HCT116 (cell line): ENCODE results near the gene EHMT1. TPM values are rescaled to one million over a fixed set of nuclear protein-coding genes. Genes with fewer than 3 reads are reported as not detected.

Source experiments
- ATAC-seq: fragments of 200-7000 bp; cut with Tn5 transposase; 2 replicates; pipeline ENCODE4 v1.9.1; 2020; ENCODE audit warnings: mild to moderate bottlenecking, moderate library complexity
- BruUV-seq: library from RNA; stranded (reverse); fragments of 400-500 nt; replicated peaks from 2 replicates; lab custom pipeline; 2021; lab: Mats Ljungman, UMichigan
- CTCF ChIA-PET: fragments of 300-600 bp; sonication (Branson Sonifier 250); formaldehyde crosslinking; loops from one replicate; lab custom pipeline; 2021; ENCODE audit warnings: antibody characterized with exemption; lab: Charles Lee
- POLR2A ChIA-PET: fragments of 300-600, 350-600 bp; sonication (Branson Sonifier 250); formaldehyde crosslinking; loops from one replicate; lab custom pipeline; 2021; ENCODE audit warnings: antibody characterized with exemption; lab: Charles Lee
- RAD21 ChIA-PET, 2 experiments: fragments of 300-600 bp; sonication (Branson Sonifier 250); formaldehyde crosslinking; loops; one replicate each; lab custom pipeline; 2023; ENCODE audit warnings: low total read pairs in 2 of 2; ENCODE audit not compliant: uncharacterized antibody in 2 of 2, unreplicated experiment in 2 of 2, low non-redundant PET in 1 of 2; lab: Charles Lee
- DNase-seq: peaks from one replicate; pipeline ENCODE4 v3.0.0-alpha.2; 2010; ENCODE audit warnings: low read depth, low spot score
- H2AFZ ChIP-seq: fragments of 200-600 bp; shearing (Covaris generic), sonication (generic); 2 replicates; pipeline ENCODE4 v1.6.1; 2017; ENCODE audit warnings: low read depth, mixed run types, mixed read lengths, antibody characterized with exemption, low read length; ENCODE audit not compliant: poor library complexity, severe bottlenecking
- H3K27ac ChIP-seq: 2 replicates; pipeline ENCODE4 v1.5.1; 2012; ENCODE audit warnings: low read depth, low read length
- H3K27me3 ChIP-seq: fragments of 200-600 bp; sonication (generic); 2 replicates; pipeline ENCODE4 v1.6.1; 2016; ENCODE audit warnings: mixed run types, low read length, mixed read lengths; ENCODE audit not compliant: insufficient read depth
- H3K36me3 ChIP-seq, 2 experiments: fragments of 200-500 bp in 1 of 2; fragments of 200-600 bp in 1 of 2; sonication (Bioruptor generic) in 1 of 2; sonication (generic) in 1 of 2; 2 replicates each; pipeline versions ENCODE4 v1.5.1 to v1.6.1; 2014 to 2016; ENCODE audit warnings: low read length in 2 of 2, inconsistent platforms in 1 of 2, mixed read lengths in 1 of 2, mixed run types in 1 of 2; ENCODE audit not compliant: insufficient read depth in 2 of 2, control insufficient read depth in 1 of 2
- H3K4me1 ChIP-seq, 2 experiments: fragments of 200-600 bp in 1 of 2; sonication (generic) in 1 of 2; 2 replicates each; pipeline versions ENCODE4 v1.5.1 to v1.6.1; 2012 to 2017; ENCODE audit warnings: low read length in 2 of 2, inconsistent platforms in 1 of 2, mild to moderate bottlenecking in 1 of 2, mixed read lengths in 1 of 2, mixed run types in 1 of 2, moderate library complexity in 1 of 2; ENCODE audit not compliant: insufficient read depth in 2 of 2, control insufficient read depth in 1 of 2
- H3K4me2 ChIP-seq: fragments of 200-600 bp; sonication (generic); 2 replicates; pipeline ENCODE4 v1.6.1; 2017; ENCODE audit warnings: mixed run types, low read length, mixed read lengths
- H3K4me3 ChIP-seq, 2 experiments: fragments of 200-600 bp in 1 of 2; sonication (generic) in 1 of 2; replicated peaks in 1 of 2; 2 replicates each; pipeline ENCODE4 v1.5.1; 2011 to 2016; ENCODE audit warnings: low read length in 2 of 2, control low read depth in 1 of 2, low read depth in 1 of 2, mild to moderate bottlenecking in 1 of 2, mixed read lengths in 1 of 2, mixed run types in 1 of 2
- H3K79me2 ChIP-seq: fragments of 200-600 bp; sonication (generic); 2 replicates; pipeline ENCODE4 v1.6.1; 2017; ENCODE audit warnings: mild to moderate bottlenecking, mixed run types, low read length, moderate library complexity, mixed read lengths; ENCODE audit not compliant: insufficient read depth
- H3K9ac ChIP-seq: fragments of 200-600 bp; sonication (generic); 2 replicates; pipeline ENCODE4 v1.6.1; 2016; ENCODE audit warnings: low read length, mixed read lengths
- H3K9me2 ChIP-seq: fragments of 200-600 bp; sonication (generic), shearing (Covaris generic); 2 replicates; pipeline ENCODE4 v1.6.1; 2017; ENCODE audit warnings: mixed run types, mild to moderate bottlenecking, moderate library complexity; ENCODE audit not compliant: insufficient read depth
- H3K9me3 ChIP-seq, 2 experiments: fragments of 200-500 bp in 1 of 2; fragments of 200-600 bp in 1 of 2; sonication (Bioruptor generic) in 1 of 2; sonication (generic) in 1 of 2; 2 replicates each; pipeline ENCODE4 v1.6.1; 2014 to 2017; ENCODE audit warnings: low read length in 2 of 2, mixed read lengths in 2 of 2, inconsistent platforms in 1 of 2, low read depth in 1 of 2, mild to moderate bottlenecking in 1 of 2, mixed run types in 1 of 2, moderate library complexity in 1 of 2; ENCODE audit not compliant: control insufficient read depth in 1 of 2, insufficient read depth in 1 of 2
- H4K20me1 ChIP-seq: fragments of 200-600 bp; sonication (generic), shearing (Covaris generic); 2 replicates; pipeline ENCODE4 v1.6.1; 2017; ENCODE audit warnings: mixed run types, mild to moderate bottlenecking, moderate library complexity; ENCODE audit not compliant: insufficient read depth
- CEBPB ChIP-seq: IDR thresholded peaks from 2 replicates; pipeline ENCODE4 v1.6.1; 2012; ENCODE audit warnings: low read depth
- EZH2 ChIP-seq: fragments of 200-600 bp; sonication (generic); IDR thresholded peaks from 2 replicates; pipeline ENCODE4 v1.6.1; 2017; ENCODE audit warnings: antibody characterized with exemption, mixed run types
- EZH2phosphoT487 ChIP-seq: fragments of 200-600 bp; IDR thresholded peaks from 2 replicates; pipeline ENCODE4 v1.6.1; 2018; ENCODE audit warnings: antibody characterized with exemption, borderline replicate concordance
- JUND ChIP-seq: IDR thresholded peaks from 2 replicates; pipeline ENCODE4 v1.6.1; 2012
- SIN3A ChIP-seq: IDR thresholded peaks from 2 replicates; pipeline ENCODE4 v1.6.1; 2012; ENCODE audit warnings: low read depth
- SRF ChIP-seq: IDR thresholded peaks from 2 replicates; pipeline ENCODE4 v1.6.1; 2012; ENCODE audit warnings: low read depth
- YY1 ChIP-seq: IDR thresholded peaks from 2 replicates; pipeline ENCODE4 v1.6.1; 2011; ENCODE audit warnings: low read length, low read depth, moderate library complexity, mild to moderate bottlenecking; ENCODE audit not compliant: insufficient replicate concordance; ENCODE audit errors: extremely low read depth
- ZNF274 ChIP-seq: fragments of 200-500 bp; sonication (Bioruptor generic); IDR thresholded peaks from 2 replicates; pipeline ENCODE4 v1.6.1; 2014; ENCODE audit warnings: mild to moderate bottlenecking, low read depth, low read length, inconsistent platforms
- intact Hi-C: fragments of 100-400 bp; cut with micrococcal nuclease; formaldehyde crosslinking; loops from 2 replicates; pipeline ENCODE4 v1.10.0; 2022
- total RNA-seq: library from RNA; stranded (reverse); gene quantifications from one replicate; pipeline ENCODE4 v1.2.1, GENCODE V29; 2021; ENCODE audit not compliant: unreplicated experiment
- TF ChIP-seq, protein P1 (sequence below): IDR thresholded peaks from 2 replicates; pipeline ENCODE4 v1.6.1; 2012
- TF ChIP-seq, protein P2 (sequence below): IDR thresholded peaks from 2 replicates; pipeline ENCODE4 v1.6.1; 2012
- TF ChIP-seq, protein P3 (sequence below), 3 experiments: fragments of 200-600 bp in 1 of 3; sonication (generic) in 1 of 3; IDR thresholded peaks in 2 of 3; conservative IDR thresholded peaks in 1 of 3; 2 replicates each; pipeline ENCODE4 v1.5.1; 2012 to 2017; ENCODE audit warnings: low read depth in 2 of 3, low read length in 2 of 3, antibody characterized with exemption in 1 of 3, borderline replicate concordance in 1 of 3, control low read depth in 1 of 3, mild to moderate bottlenecking in 1 of 3, mixed read lengths in 1 of 3, mixed run types in 1 of 3, moderate library complexity in 1 of 3; ENCODE audit not compliant: insufficient read depth in 1 of 3
- TF ChIP-seq, protein P4 (sequence below): IDR thresholded peaks from 2 replicates; pipeline ENCODE4 v1.6.1; 2011; ENCODE audit warnings: mild to moderate bottlenecking, low read length, moderate library complexity; ENCODE audit not compliant: insufficient replicate concordance; ENCODE audit errors: extremely low read depth

The EHMT1 gene
- total RNA-seq, 1 experiment from 2014 or later: 86.1 TPM

DNA sequence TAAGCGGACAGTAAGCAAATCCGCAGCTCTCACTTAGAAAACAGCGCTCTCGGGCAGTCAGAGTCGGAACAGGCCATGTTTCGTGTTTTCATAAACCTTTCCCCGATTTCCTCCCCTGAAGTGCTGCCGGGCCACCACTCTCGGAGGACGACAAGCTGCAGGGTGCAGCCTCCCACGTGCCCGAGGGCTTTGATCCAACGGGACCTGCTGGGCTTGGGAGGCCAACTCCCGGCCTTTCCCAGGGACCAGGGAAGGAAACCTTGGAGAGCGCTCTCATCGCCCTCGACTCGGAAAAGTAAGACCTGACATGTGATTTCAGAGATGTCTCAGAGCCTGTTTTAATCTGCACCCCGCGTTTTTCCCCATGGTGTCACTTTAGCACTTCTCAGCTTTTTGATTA, 159.0 kb downstream of the EHMT1 start:
- no peak overlapping the region for H3K4me3 ChIP-seq
- H4K20me1 ChIP-seq: no peaks in the 10 kb centered on the region
- TF ChIP-seq SRF: no peak
- TF ChIP-seq ZNF274: no peak
- TF ChIP-seq EZH2: no peak
- TF ChIP-seq, protein P1, sequence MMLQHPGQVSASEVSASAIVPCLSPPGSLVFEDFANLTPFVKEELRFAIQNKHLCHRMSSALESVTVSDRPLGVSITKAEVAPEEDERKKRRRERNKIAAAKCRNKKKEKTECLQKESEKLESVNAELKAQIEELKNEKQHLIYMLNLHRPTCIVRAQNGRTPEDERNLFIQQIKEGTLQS: no peak
- TF ChIP-seq SIN3A: no peak
- TF ChIP-seq, protein P2, sequence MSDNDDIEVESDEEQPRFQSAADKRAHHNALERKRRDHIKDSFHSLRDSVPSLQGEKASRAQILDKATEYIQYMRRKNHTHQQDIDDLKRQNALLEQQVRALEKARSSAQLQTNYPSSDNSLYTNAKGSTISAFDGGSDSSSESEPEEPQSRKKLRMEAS: no peak
- TF ChIP-seq, protein P3, sequence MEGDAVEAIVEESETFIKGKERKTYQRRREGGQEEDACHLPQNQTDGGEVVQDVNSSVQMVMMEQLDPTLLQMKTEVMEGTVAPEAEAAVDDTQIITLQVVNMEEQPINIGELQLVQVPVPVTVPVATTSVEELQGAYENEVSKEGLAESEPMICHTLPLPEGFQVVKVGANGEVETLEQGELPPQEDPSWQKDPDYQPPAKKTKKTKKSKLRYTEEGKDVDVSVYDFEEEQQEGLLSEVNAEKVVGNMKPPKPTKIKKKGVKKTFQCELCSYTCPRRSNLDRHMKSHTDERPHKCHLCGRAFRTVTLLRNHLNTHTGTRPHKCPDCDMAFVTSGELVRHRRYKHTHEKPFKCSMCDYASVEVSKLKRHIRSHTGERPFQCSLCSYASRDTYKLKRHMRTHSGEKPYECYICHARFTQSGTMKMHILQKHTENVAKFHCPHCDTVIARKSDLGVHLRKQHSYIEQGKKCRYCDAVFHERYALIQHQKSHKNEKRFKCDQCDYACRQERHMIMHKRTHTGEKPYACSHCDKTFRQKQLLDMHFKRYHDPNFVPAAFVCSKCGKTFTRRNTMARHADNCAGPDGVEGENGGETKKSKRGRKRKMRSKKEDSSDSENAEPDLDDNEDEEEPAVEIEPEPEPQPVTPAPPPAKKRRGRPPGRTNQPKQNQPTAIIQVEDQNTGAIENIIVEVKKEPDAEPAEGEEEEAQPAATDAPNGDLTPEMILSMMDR (IDR thresholded peaks at IDR 0.05 in 2 of 3, conservative IDR thresholded peaks at IDR 0.05 in 1 of 3; ENCODE audit: borderline replicate concordance in 1 of 3, insufficient read depth in 1 of 3, low read depth in 2 of 3, low read length in 2 of 3): no peak
- H3K4me2 ChIP-seq: no peak overlapping the region
- no peak overlapping the region for H3K9ac ChIP-seq
- H3K36me3 ChIP-seq: peaks cover 19 to 24% of the 10 kb centered on the region in 2 experiments
- no peaks in the 10 kb centered on the region for H3K27me3 ChIP-seq
- no peaks in the 10 kb centered on the region for H3K9me2 ChIP-seq
- intact Hi-C loops: no loop called here
- no peaks in the 10 kb centered on the region for H3K9me3 ChIP-seq
- no peak overlapping the region for H3K27ac ChIP-seq
- H3K79me2 ChIP-seq: no peaks in the 10 kb centered on the region
- DNase-seq (no peak), ATAC-seq (no peak)
- H2AFZ ChIP-seq: no peak overlapping the region
- POLR2A ChIA-PET: no interaction called here
- CTCF ChIA-PET: no interaction called here
- H3K4me1 ChIP-seq: no peaks in the 10 kb centered on the region
- BruUV-seq: no TSS peak
- RAD21 ChIA-PET: no interaction called here

DNA sequence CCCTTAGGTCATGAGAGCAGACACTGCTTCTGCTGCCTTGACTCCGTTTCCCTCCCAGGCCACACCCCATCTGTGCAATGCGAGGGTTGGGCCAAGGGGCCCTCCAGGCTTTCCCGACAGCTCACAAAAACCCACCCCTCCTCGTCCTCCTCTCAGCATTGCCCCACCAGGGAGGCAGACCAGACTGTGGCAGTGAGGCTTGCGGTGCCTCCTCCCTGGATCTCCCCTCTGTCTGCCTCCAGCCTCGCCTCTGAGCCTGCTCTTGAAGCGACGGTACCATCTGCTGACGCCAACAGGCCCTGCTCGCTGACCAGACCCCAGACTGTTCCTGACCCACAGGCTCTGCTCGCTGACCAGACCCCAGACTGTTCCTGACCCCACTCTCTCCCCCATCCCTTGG, 159.5 kb downstream of the EHMT1 start:
- Histone ChIP-seq H3K9ac (no peak overlapping the region), H3K4me1 (no peaks in the 10 kb centered on the region), H3K36me3 (peaks cover 22 to 29% of the 10 kb centered on the region in 2 experiments), H3K27ac (no peak overlapping the region), H4K20me1 (no peaks in the 10 kb centered on the region), H3K9me3 (no peaks in the 10 kb centered on the region), H3K4me2 (no peak overlapping the region), H3K79me2 (no peaks in the 10 kb centered on the region), H3K27me3 (no peaks in the 10 kb centered on the region), H3K9me2 (no peaks in the 10 kb centered on the region), H2AFZ (no peak overlapping the region), H3K4me3 (no peak overlapping the region)
- CTCF ChIA-PET: no interaction called here
- POLR2A ChIA-PET: no interaction called here
- intact Hi-C loops: no loop called here
- no peak for ATAC-seq
- no peak for DNase-seq
- RAD21 ChIA-PET: no interaction called here
- no TSS peak for BruUV-seq
- TF ChIP-seq SRF (no peak), JUND (no peak), YY1 (no peak), EZH2phosphoT487 (no peak), CEBPB (no peak)
- TF ChIP-seq, protein P4, sequence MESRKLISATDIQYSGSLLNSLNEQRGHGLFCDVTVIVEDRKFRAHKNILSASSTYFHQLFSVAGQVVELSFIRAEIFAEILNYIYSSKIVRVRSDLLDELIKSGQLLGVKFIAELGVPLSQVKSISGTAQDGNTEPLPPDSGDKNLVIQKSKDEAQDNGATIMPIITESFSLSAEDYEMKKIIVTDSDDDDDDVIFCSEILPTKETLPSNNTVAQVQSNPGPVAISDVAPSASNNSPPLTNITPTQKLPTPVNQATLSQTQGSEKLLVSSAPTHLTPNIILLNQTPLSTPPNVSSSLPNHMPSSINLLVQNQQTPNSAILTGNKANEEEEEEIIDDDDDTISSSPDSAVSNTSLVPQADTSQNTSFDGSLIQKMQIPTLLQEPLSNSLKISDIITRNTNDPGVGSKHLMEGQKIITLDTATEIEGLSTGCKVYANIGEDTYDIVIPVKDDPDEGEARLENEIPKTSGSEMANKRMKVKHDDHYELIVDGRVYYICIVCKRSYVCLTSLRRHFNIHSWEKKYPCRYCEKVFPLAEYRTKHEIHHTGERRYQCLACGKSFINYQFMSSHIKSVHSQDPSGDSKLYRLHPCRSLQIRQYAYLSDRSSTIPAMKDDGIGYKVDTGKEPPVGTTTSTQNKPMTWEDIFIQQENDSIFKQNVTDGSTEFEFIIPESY: no peak
